ENCODE results near the gene MATN1.

The MATN1 gene

GRCh38 chr1:30695439-30695841 lies 27.9 kb downstream of the MATN1 start:
- H3K4me3 ChIP-seq (ENCODE audit: low read depth, low read length), result no peak overlapping the region
- in situ Hi-C loops (cut with HindIII; ENCODE audit: low sequenced_read_pairs), result no loop called here
- TF ChIP-seq, protein P1, sequence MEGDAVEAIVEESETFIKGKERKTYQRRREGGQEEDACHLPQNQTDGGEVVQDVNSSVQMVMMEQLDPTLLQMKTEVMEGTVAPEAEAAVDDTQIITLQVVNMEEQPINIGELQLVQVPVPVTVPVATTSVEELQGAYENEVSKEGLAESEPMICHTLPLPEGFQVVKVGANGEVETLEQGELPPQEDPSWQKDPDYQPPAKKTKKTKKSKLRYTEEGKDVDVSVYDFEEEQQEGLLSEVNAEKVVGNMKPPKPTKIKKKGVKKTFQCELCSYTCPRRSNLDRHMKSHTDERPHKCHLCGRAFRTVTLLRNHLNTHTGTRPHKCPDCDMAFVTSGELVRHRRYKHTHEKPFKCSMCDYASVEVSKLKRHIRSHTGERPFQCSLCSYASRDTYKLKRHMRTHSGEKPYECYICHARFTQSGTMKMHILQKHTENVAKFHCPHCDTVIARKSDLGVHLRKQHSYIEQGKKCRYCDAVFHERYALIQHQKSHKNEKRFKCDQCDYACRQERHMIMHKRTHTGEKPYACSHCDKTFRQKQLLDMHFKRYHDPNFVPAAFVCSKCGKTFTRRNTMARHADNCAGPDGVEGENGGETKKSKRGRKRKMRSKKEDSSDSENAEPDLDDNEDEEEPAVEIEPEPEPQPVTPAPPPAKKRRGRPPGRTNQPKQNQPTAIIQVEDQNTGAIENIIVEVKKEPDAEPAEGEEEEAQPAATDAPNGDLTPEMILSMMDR (IDR thresholded peaks at IDR 0.05; ENCODE audit: low read depth, low read length, missing control alignments), result no peak
- no peak for DNase-seq (ENCODE audit: low read depth)

DNA sequence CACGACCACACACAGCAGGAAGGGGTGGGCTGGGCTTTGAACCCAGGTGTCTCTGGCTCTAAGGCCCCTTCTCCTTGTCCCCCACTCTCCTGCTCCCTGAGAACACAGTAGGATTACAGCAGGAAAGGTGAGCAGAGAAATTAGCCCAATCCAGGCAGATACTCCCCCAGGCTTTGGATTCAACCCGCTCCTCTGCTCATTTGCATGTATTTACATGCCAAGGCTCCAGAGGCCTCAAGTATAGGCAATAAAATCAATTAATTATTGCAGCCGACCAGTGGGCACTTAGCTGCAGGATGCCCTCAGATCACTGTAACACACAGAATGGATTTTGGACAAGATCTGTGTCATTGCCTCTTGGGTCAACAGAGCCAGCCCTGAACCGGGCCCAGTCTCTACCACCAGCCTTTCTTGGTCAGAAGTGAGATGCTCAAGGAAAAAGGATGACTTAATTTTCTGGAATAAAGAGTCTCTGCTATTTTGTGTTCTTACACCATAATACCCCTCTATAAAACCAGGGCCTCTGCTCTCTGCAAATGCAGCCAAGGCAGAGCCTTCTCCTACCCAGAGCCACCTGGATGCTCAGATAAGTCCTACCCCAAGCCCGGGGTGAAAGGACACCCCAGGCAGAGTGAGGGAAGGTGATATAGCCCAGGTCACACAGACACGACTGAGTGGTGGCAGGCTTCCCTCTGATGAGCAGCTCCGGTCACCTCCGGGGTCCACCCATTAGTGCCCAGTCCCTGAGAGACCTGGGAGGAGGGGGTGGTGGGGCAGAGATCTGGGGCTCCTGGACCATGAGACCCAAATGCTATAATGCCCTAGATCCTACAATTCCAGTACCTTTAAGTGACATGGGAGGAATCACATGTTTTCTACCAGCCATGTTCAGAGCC lies 28.9 kb downstream of the MATN1 start:
- no peak for DNase-seq (ENCODE audit: low read depth)
- in situ Hi-C loops (cut with HindIII; ENCODE audit: low sequenced_read_pairs), result no loop called here
- no peak overlapping the region for H3K4me3 ChIP-seq (ENCODE audit: low read depth, low read length)
- TF ChIP-seq, protein P1 (IDR thresholded peaks at IDR 0.05; ENCODE audit: low read depth, low read length, missing control alignments), result no peak

GRCh38 chr1:30693822-30694221 lies 29.6 kb downstream of the MATN1 start:
- DNase-seq (ENCODE audit: low read depth), result no peak
- in situ Hi-C loops (cut with HindIII; ENCODE audit: low sequenced_read_pairs), result no loop called here
- no peak overlapping the region for H3K4me3 ChIP-seq (ENCODE audit: low read depth, low read length)
- TF ChIP-seq, protein P1 (IDR thresholded peaks at IDR 0.05; ENCODE audit: low read depth, low read length, missing control alignments), result no peak

- TF ChIP-seq, protein P1 (IDR thresholded peaks at IDR 0.05; ENCODE audit: low read depth, low read length, missing control alignments), result no peak
- in situ Hi-C loops (cut with HindIII; ENCODE audit: low sequenced_read_pairs), result no loop called here
- no peak overlapping the region for H3K4me3 ChIP-seq (ENCODE audit: low read depth, low read length)
- DNase-seq (ENCODE audit: low read depth), result no peak
Measured at GRCh38 chr1:30693366-30693765, 30.0 kb downstream of the MATN1 start.

- TF ChIP-seq, protein P1 (IDR thresholded peaks at IDR 0.05; ENCODE audit: low read depth, low read length, missing control alignments), result no peak
Measured at GRCh38 chr1:30692948-30693301, 30.5 kb downstream of the MATN1 start.

GRCh38 chr1:30692201-30692947 lies 31.0 kb downstream of the MATN1 start:
- no peak for DNase-seq (ENCODE audit: low read depth)
- H3K4me3 ChIP-seq (ENCODE audit: low read depth, low read length), result no peak overlapping the region
- TF ChIP-seq, protein P1 (IDR thresholded peaks at IDR 0.05; ENCODE audit: low read depth, low read length, missing control alignments), result no peak
- in situ Hi-C loops (cut with HindIII; ENCODE audit: low sequenced_read_pairs), result no loop called here

More at GRCh38 chr1:30692948-30693301, 30.5 kb downstream of the MATN1 start:
- no peak for DNase-seq (ENCODE audit: low read depth)
- in situ Hi-C loops (cut with HindIII; ENCODE audit: low sequenced_read_pairs), result no loop called here
- no peak overlapping the region for H3K4me3 ChIP-seq (ENCODE audit: low read depth, low read length)

Data from astrocyte of the cerebellum (primary cell).